ENCODE results near the gene TBL1XR1. TPM values are rescaled to one million over a fixed set of nuclear protein-coding genes. Genes with fewer than 3 reads are reported as not detected.

The TBL1XR1 gene
- total and polyA plus RNA-seq, 2 donors (not counting 3 experiments of a cell fraction or from before 2014, with no cell fraction given) = 26.9 to 146 TPM

GRCh38 chr3:177107461-177108239, 89.6 kb downstream of the TBL1XR1 start:
- Histone ChIP-seq H3K36me3 (ENCODE audit: control insufficient read depth in 2 of 2, extremely low read depth in 1 of 2, insufficient read depth in 2 of 2, low read length in 2 of 2) (no peaks in the 10 kb centered on the region), H3K4me2 (ENCODE audit: insufficient read depth, low read length) (no peak overlapping the region), H3K9me3 (replicated peaks; ENCODE audit: control insufficient read depth, insufficient read depth, low read length) (no peaks in the 10 kb centered on the region), H3K9me1 (replicated peaks; ENCODE audit: control insufficient read depth, extremely low read depth, insufficient read depth, low read length) (no peaks in the 10 kb centered on the region), H3K79me2 (ENCODE audit: control insufficient read depth, insufficient read depth, low read length) (peaks cover 95% of the 10 kb centered on the region), H3K4me1 (ENCODE audit: control insufficient read depth, extremely low read depth, insufficient read depth, low read length) (no peaks in the 10 kb centered on the region), H3K4me3 (replicated peaks in 1 of 3; ENCODE audit: insufficient read depth in 1 of 3, low read depth in 1 of 3, low read length in 3 of 3) (no peak overlapping the region), H4K20me1 (replicated peaks; ENCODE audit: control insufficient read depth, extremely low read depth, insufficient read depth, low read length) (peaks cover 8% of the 10 kb centered on the region), H3K27ac (ENCODE audit: insufficient read depth, low read depth, low read length) (no peak overlapping the region), H3K27me3 (ENCODE audit: control insufficient read depth in 2 of 2, insufficient read depth in 2 of 2, low read length in 2 of 2) (no peaks in the 10 kb centered on the region), H3K9ac (replicated peaks; ENCODE audit: extremely low read depth, insufficient read depth, low read length) (no peak overlapping the region), H2AFZ (ENCODE audit: low read depth, low read length) (no peak overlapping the region)
- intact Hi-C loops (cut with micrococcal nuclease) = no loop called here
- dilution Hi-C loops (cut with MboI; ENCODE audit: extremely low pct_ligation_motif_present, low sequenced_read_pairs) = no loop called here
- FAIRE-seq (no peak), DNase-seq (ENCODE audit: low read depth, low spot score) (no peak)
- no peak for TF ChIP-seq POLR2A (IDR thresholded peaks at IDR 0.05; ENCODE audit: low read depth, low read length)
- TF ChIP-seq JUN (IDR thresholded peaks at IDR 0.05; ENCODE audit: borderline replicate concordance, insufficient read depth, insufficient read length, low read depth) = no peak
- TF ChIP-seq MYC (IDR thresholded peaks at IDR 0.05; ENCODE audit: low read depth, low read length) = no peak
- no peak for TF ChIP-seq POLR2AphosphoS5 (IDR thresholded peaks at IDR 0.05; ENCODE audit: insufficient read depth, low read depth, low read length)
- no peak for TF ChIP-seq FOS (IDR thresholded peaks at IDR 0.05; ENCODE audit: borderline replicate concordance, insufficient read depth, low read length)
- no peak for TF ChIP-seq MAX (IDR thresholded peaks at IDR 0.05; ENCODE audit: insufficient read depth, insufficient read length)
- no peak for TF ChIP-seq EZH2 (IDR thresholded peaks at IDR 0.05; ENCODE audit: borderline replicate concordance, low read depth, low read length, severe bottlenecking)
- TF ChIP-seq, protein P1, sequence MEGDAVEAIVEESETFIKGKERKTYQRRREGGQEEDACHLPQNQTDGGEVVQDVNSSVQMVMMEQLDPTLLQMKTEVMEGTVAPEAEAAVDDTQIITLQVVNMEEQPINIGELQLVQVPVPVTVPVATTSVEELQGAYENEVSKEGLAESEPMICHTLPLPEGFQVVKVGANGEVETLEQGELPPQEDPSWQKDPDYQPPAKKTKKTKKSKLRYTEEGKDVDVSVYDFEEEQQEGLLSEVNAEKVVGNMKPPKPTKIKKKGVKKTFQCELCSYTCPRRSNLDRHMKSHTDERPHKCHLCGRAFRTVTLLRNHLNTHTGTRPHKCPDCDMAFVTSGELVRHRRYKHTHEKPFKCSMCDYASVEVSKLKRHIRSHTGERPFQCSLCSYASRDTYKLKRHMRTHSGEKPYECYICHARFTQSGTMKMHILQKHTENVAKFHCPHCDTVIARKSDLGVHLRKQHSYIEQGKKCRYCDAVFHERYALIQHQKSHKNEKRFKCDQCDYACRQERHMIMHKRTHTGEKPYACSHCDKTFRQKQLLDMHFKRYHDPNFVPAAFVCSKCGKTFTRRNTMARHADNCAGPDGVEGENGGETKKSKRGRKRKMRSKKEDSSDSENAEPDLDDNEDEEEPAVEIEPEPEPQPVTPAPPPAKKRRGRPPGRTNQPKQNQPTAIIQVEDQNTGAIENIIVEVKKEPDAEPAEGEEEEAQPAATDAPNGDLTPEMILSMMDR (IDR thresholded peaks at IDR 0.05; ENCODE audit: extremely low read depth in 1 of 2, insufficient read depth in 1 of 2, low read depth in 1 of 2, low read length in 2 of 2) = no peak
- ChIA-PET POLR2A (no interaction called here), CTCF (no interaction called here)
- BruUV-seq (replicated peaks) = no TSS peak

Measured in endothelial cell of umbilical vein (primary cell).